GM23338 (cell line): ENCODE data around the gene SIRT1. TPM values are rescaled to one million over a fixed set of nuclear protein-coding genes. Genes with fewer than 3 reads are reported as not detected.

Experiments
- ATAC-seq: fragments of 200-7000 bp; cut with Tn5 transposase; 3 replicates; pipeline ENCODE4 v1.9.1; 2020
- DNase-seq: peaks from one replicate; pipeline ENCODE4 v3.0.0-alpha.2; 2015; ENCODE audit warnings: low spot score
- H2AFZ ChIP-seq: fragments of 200-600 bp; sonication (generic); 2 replicates; pipeline ENCODE4 v1.8.0; 2016; ENCODE audit warnings: antibody characterized with exemption, mild to moderate bottlenecking, moderate library complexity
- H3F3A ChIP-seq: fragments of 200-600 bp; sonication (generic); replicated peaks from 2 replicates; pipeline ENCODE4 v1.8.0; 2017; ENCODE audit warnings: antibody characterized with exemption, mixed run types, low read depth
- H3K27ac ChIP-seq: fragments of 200-600 bp; sonication (generic); 2 replicates; pipeline ENCODE4 v1.6.1; 2016; ENCODE audit warnings: low read depth
- H3K27me3 ChIP-seq: fragments of 200-600 bp; sonication (generic); 2 replicates; pipeline ENCODE4 v1.8.0; 2016; ENCODE audit warnings: mild to moderate bottlenecking, mixed run types, moderate library complexity; ENCODE audit not compliant: insufficient read depth
- H3K36me3 ChIP-seq: fragments of 200-600 bp; sonication (generic); 2 replicates; pipeline ENCODE4 v1.8.0; 2016; ENCODE audit warnings: mild to moderate bottlenecking; ENCODE audit not compliant: insufficient read depth
- H3K4me1 ChIP-seq: fragments of 200-600 bp; sonication (generic); 2 replicates; pipeline ENCODE4 v1.8.0; 2016; ENCODE audit warnings: mild to moderate bottlenecking, moderate library complexity; ENCODE audit not compliant: insufficient read depth
- H3K4me2 ChIP-seq: fragments of 200-600 bp; sonication (generic); 2 replicates; pipeline ENCODE4 v1.7.1; 2017; ENCODE audit warnings: mixed run types
- H3K4me3 ChIP-seq: fragments of 200-600 bp; sonication (generic); 2 replicates; pipeline ENCODE4 v1.6.1; 2016; ENCODE audit warnings: mixed run types
- H3K79me2 ChIP-seq: fragments of 200-600 bp; sonication (generic); replicated peaks from 2 replicates; pipeline ENCODE4 v1.8.0; 2017; ENCODE audit warnings: mild to moderate bottlenecking; ENCODE audit not compliant: insufficient read depth
- H3K9me2 ChIP-seq: fragments of 200-600 bp; sonication (generic); 2 replicates; pipeline ENCODE4 v1.8.0; 2017; ENCODE audit not compliant: insufficient read depth
- H4K20me1 ChIP-seq: fragments of 200-600 bp; sonication (generic); replicated peaks from 2 replicates; pipeline ENCODE4 v1.8.0; 2017; ENCODE audit warnings: mild to moderate bottlenecking; ENCODE audit not compliant: insufficient read depth
- H3K27ac Mint-ChIP-seq: 2 replicates; pipeline ENCODE4 v1.8.0; 2020; ENCODE audit warnings: inconsistent platforms, mild to moderate bottlenecking, moderate library complexity, mixed read lengths
- H3K27me3 Mint-ChIP-seq: 3 replicates; pipeline ENCODE4 v1.8.0; 2022; ENCODE audit warnings: low read depth, mild to moderate bottlenecking, moderate library complexity, mixed read lengths, inconsistent platforms; ENCODE audit not compliant: insufficient read depth, poor library complexity
- H3K36me3 Mint-ChIP-seq: 3 replicates; pipeline ENCODE4 v1.8.0; 2021; ENCODE audit warnings: low read depth, mild to moderate bottlenecking, inconsistent platforms, moderate library complexity, mixed read lengths
- H3K4me1 Mint-ChIP-seq: 3 replicates; pipeline ENCODE4 v1.8.0; 2020; ENCODE audit warnings: mild to moderate bottlenecking, inconsistent platforms, mixed read lengths
- H3K4me3 Mint-ChIP-seq: 3 replicates; pipeline ENCODE4 v1.8.0; 2021; ENCODE audit warnings: moderate library complexity, mild to moderate bottlenecking, inconsistent platforms, mixed read lengths
- H3K9me3 Mint-ChIP-seq: 3 replicates; pipeline ENCODE4 v1.8.0; 2020; ENCODE audit warnings: moderate library complexity, mild to moderate bottlenecking, inconsistent platforms, mixed read lengths
- CREB1 ChIP-seq: fragments of 250-450 bp; sonication (Bioruptor Pico); IDR thresholded peaks from 2 replicates; pipeline ENCODE4 v1.5.0; 2020; ENCODE audit warnings: low read depth, mild to moderate bottlenecking, moderate library complexity
- CTCF ChIP-seq, 2 experiments: fragments of 200-600 bp in 1 of 2; sonication (generic) in 1 of 2; conservative IDR thresholded peaks; 2 replicates each; pipeline versions ENCODE4 v1.5.1 to v1.6.1; 2016 to 2017; ENCODE audit warnings: antibody characterized with exemption in 2 of 2, low read depth in 2 of 2, mild to moderate bottlenecking in 2 of 2, moderate library complexity in 1 of 2
- ETS1 ChIP-seq: IDR thresholded peaks from 2 replicates; pipeline ENCODE4 v1.6.1; 2016; ENCODE audit warnings: antibody characterized with exemption
- EZH2 ChIP-seq: fragments of 200-600 bp; sonication (generic); IDR thresholded peaks from one replicate; pipeline ENCODE4 v1.8.0; 2017; ENCODE audit warnings: antibody characterized with exemption, mild to moderate bottlenecking, low read depth; ENCODE audit not compliant: unreplicated experiment
- EZH2phosphoT487 ChIP-seq: fragments of 200-600 bp; sonication (generic); IDR thresholded peaks from one replicate; pipeline ENCODE4 v1.8.1; 2018; ENCODE audit warnings: antibody characterized with exemption; ENCODE audit not compliant: unreplicated experiment
- JUNB ChIP-seq: IDR thresholded peaks from one replicate; pipeline ENCODE4 v1.6.1; 2016; ENCODE audit warnings: antibody characterized with exemption; ENCODE audit not compliant: unreplicated experiment
- NANOG ChIP-seq: IDR thresholded peaks from 2 replicates; pipeline ENCODE4 v1.6.1; 2016; ENCODE audit warnings: antibody characterized with exemption, borderline replicate concordance
- POLR2AphosphoS5 ChIP-seq: IDR thresholded peaks from 2 replicates; pipeline ENCODE4 v1.6.1; 2016; ENCODE audit warnings: antibody characterized with exemption, low read depth
- REST ChIP-seq: IDR thresholded peaks from one replicate; pipeline ENCODE4 v1.6.1; 2018; ENCODE audit warnings: antibody characterized with exemption; ENCODE audit not compliant: unreplicated experiment
- STAT1 ChIP-seq: IDR thresholded peaks from one replicate; pipeline ENCODE4 v1.6.1; 2016; ENCODE audit warnings: antibody characterized with exemption; ENCODE audit not compliant: unreplicated experiment
- ZNF114 ChIP-seq: fragments of 250-450 bp; sonication (Bioruptor Pico); IDR thresholded peaks from 2 replicates; pipeline ENCODE4 v1.5.0; 2020; ENCODE audit warnings: mild to moderate bottlenecking, moderate library complexity
- polyA plus RNA-seq: library from polyadenylated mRNA; unstranded; fragments of >200 nt; fragmentation: Nextera tagmentation; extraction: Ambion mirVana; gene quantifications from 2 replicates; pipeline ENCODE4 v1.2.1, GENCODE V29; 2016
- total RNA-seq: library from RNA; depleted of rRNA; stranded (reverse); fragments of >200 nt; shearing (Covaris generic); gene quantifications from 2 replicates; pipeline ENCODE4 v1.2.3, GENCODE V29; 2014

SIRT1 gene
- total and polyA plus RNA-seq, 2 experiments from 2014 or later, result 35.9 to 61.6 TPM

- TF ChIP-seq REST (no peak), POLR2AphosphoS5 (no peak), CTCF (conservative IDR thresholded peaks at IDR 0.05; ENCODE audit: low read depth in 2 of 2) (no peak), EZH2 (no peak), ETS1 (no peak), ZNF114 (CRISPR knock-in tag) (no peak), JUNB (no peak)
These were observed 30.9 kb upstream of the SIRT1 start (continued) for GRCh38 chr10:67853512-67853911.

- no peaks in the 10 kb centered on the region for H3K36me3 ChIP-seq
- H3K27me3 ChIP-seq, result no peaks in the 10 kb centered on the region
- ATAC-seq (no peak), DNase-seq (no peak)
- H2AFZ ChIP-seq, result no peak overlapping the region
- no peak overlapping the region for H3K4me2 ChIP-seq
- no peak overlapping the region for H3K4me3 ChIP-seq
- peaks cover 37% of the 10 kb centered on the region for H3K4me1 ChIP-seq
- Mint-ChIP-seq H3K36me3 (no peaks in the 10 kb centered on the region), H3K27ac (no peak overlapping the region), H3K27me3 (peaks cover 5% of the 10 kb centered on the region), H3K4me1 (peaks cover 33% of the 10 kb centered on the region), H3K4me3 (no peak overlapping the region), H3K9me3 (no peaks in the 10 kb centered on the region; the same call in 2 of the 3 replicates)
- H3F3A ChIP-seq, result peaks cover 30% of the 10 kb centered on the region
- H4K20me1 ChIP-seq, result no peaks in the 10 kb centered on the region
- peaks cover 19% of the 10 kb centered on the region; the same call in 1 of the 2 replicates for H3K79me2 ChIP-seq
- no peaks in the 10 kb centered on the region for H3K9me2 ChIP-seq
- no peak overlapping the region for H3K27ac ChIP-seq
- no peak for TF ChIP-seq REST
- TF ChIP-seq CTCF (conservative IDR thresholded peaks at IDR 0.05; ENCODE audit: low read depth in 2 of 2), result no peak
- no peak for TF ChIP-seq POLR2AphosphoS5
- no peak for TF ChIP-seq JUNB
- TF ChIP-seq NANOG, result no peak
- no peak for TF ChIP-seq ETS1
- no peak for TF ChIP-seq EZH2
- no peak for TF ChIP-seq ZNF114 (CRISPR knock-in tag)
- TF ChIP-seq STAT1, result no peak
- TF ChIP-seq CREB1, result no peak
- TF ChIP-seq EZH2phosphoT487, result no peak
These were observed 25.5 kb upstream of the SIRT1 start for GRCh38 chr10:67858971-67859370.
